ENCODE data around the gene FILIP1L. TPM values are rescaled to one million over a fixed set of nuclear protein-coding genes. Genes with fewer than 3 reads are reported as not detected.

FILIP1L gene
- total and polyA plus RNA-seq, 2 of the 8 experiments (the other 6 are each of a cell fraction or from before 2014, with no cell fraction given): 0.06 to 0.09 TPM

DNA sequence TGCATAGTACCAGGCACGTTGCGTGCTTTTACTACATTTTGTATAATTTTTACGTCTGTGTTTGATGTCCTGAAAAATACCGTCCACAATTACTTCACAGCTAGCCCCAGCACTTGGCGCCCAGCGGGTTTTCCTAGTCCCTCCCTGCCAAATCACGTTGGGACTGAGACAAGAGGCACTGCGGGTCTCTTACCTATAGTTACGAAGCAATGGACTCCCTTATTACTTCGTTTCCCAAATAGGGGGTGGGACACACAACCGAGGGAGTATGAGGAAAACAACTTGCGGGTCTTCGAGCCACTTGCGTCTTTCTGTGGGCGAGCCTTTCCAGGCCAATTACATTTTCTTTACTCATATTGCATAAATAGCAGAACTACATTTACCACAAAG, 297.3 kb downstream of the FILIP1L start:
- Histone ChIP-seq H3K4ac (replicated peaks; ENCODE audit: insufficient read length, low read depth, low read length) (no peak overlapping the region), H3K4me3 (ENCODE audit: extremely low read depth in 1 of 4, insufficient read depth in 2 of 4, low read depth in 3 of 4, low read length in 4 of 4) (peak overlapping the region; percentile 79 to 94 (median 88)), H2BK120ac (replicated peaks; ENCODE audit: low read depth, low read length) (no peak overlapping the region), H4K20me1 (replicated peaks in 1 of 2; ENCODE audit: control insufficient read depth in 1 of 2, insufficient read depth in 2 of 2, low read length in 2 of 2) (no peaks in the 10 kb centered on the region), H3K4me1 (replicated peaks in 1 of 4; ENCODE audit: control insufficient read depth in 3 of 4, insufficient read depth in 4 of 4, low read length in 3 of 4) (peaks cover 0 to 5% (median 0%) of the 10 kb centered on the region in 4 experiments; a peak in 2 of 7 replicates), H3K14ac (ENCODE audit: insufficient read length) (no peak overlapping the region), H3K79me1 (ENCODE audit: low read depth, low read length) (peaks cover 4% of the 10 kb centered on the region), H4K5ac (ENCODE audit: insufficient read length, low read depth, low read length) (no peak overlapping the region), H3K36me3 (ENCODE audit: control insufficient read depth in 2 of 4, insufficient read depth in 4 of 4, low read length in 3 of 4) (no peaks in the 10 kb centered on the region), H3K18ac (ENCODE audit: extremely low read depth, low read length) (no peak overlapping the region), H3K56ac (replicated peaks; ENCODE audit: insufficient read length, low read depth, low read length) (no peak overlapping the region), H3K27me3 (replicated peaks in 1 of 4; ENCODE audit: control insufficient read depth in 3 of 4, extremely low read depth in 1 of 4, insufficient read depth in 3 of 4, low read length in 3 of 4) (no peaks in the 10 kb centered on the region; a peak in 1 of 7 replicates), H3K4me2 (ENCODE audit: insufficient read depth in 1 of 2, low read depth in 2 of 2, low read length in 2 of 2) (peak overlapping the region; percentile 73 to 85), H3K27ac (ENCODE audit: low read depth, low read length) (peak overlapping the region; percentile 80; the same call in 1 of the 2 replicates), H2BK12ac (ENCODE audit: low read depth, low read length) (no peak overlapping the region), H4K8ac (ENCODE audit: extremely low read depth, insufficient read depth, low read length) (peak overlapping the region; percentile 72; the same call in 1 of the 2 replicates), H3K79me2 (ENCODE audit: control insufficient read depth in 1 of 2, insufficient read depth in 2 of 2, low read length in 2 of 2) (peaks cover 0 to 26% of the 10 kb centered on the region in 2 experiments; a peak in 2 of 4 replicates), H4K91ac (replicated peaks; ENCODE audit: insufficient read length, low read length) (no peak overlapping the region), H2BK15ac (ENCODE audit: low read length) (no peak overlapping the region), H3K9ac (replicated peaks in 1 of 4; ENCODE audit: extremely low read depth in 1 of 4, low read depth in 3 of 4, low read length in 3 of 4) (peak overlapping the region; percentile 73 to 90 (median 86)), H2AFZ (ENCODE audit: low read length) (peak overlapping the region; percentile 87), H3K23ac (ENCODE audit: insufficient read length) (no peak overlapping the region), H3K23me2 (ENCODE audit: low read depth, low read length) (peaks cover 12% of the 10 kb centered on the region), H3K9me3 (ENCODE audit: insufficient read depth in 2 of 2, low read depth in 1 of 2, low read length in 1 of 2) (no peaks in the 10 kb centered on the region), H2BK20ac (ENCODE audit: low read length) (no peak overlapping the region), H2BK5ac (ENCODE audit: low read depth, low read length) (no peak overlapping the region), H2AK5ac (ENCODE audit: low read depth, low read length) (no peak overlapping the region; the same call in 1 of the 2 replicates)
- 6% methylated on average over 14 of the region's 15 CpGs; no CpG with 5 or more reads in 1 of the 2 experiments for WGBS, 2 experiments (ENCODE audit: extremely low coverage in 1 of 2, insufficient coverage in 1 of 2, insufficient read length in 1 of 2, insufficient replicate concordance in 2 of 2, low coverage in 1 of 2, low lambda C conversion rate in 2 of 2, missing lambda C conversion rate in 1 of 2)
- TF ChIP-seq POU5F1 (IDR thresholded peaks at IDR 0.05; ENCODE audit: low read depth, low read length): no peak
- TF ChIP-seq EGR1 (IDR thresholded peaks at IDR 0.05; ENCODE audit: borderline replicate concordance, low read depth, low read length): no peak
- TF ChIP-seq PHF8 (conservative IDR thresholded peaks at IDR 0.05; ENCODE audit: low read depth, low read length): peak; percentile 30; the same call in 1 of the 2 replicates
- TF ChIP-seq JUND (IDR thresholded peaks at IDR 0.05; ENCODE audit: low read length): no peak
- TF ChIP-seq, protein P1, sequence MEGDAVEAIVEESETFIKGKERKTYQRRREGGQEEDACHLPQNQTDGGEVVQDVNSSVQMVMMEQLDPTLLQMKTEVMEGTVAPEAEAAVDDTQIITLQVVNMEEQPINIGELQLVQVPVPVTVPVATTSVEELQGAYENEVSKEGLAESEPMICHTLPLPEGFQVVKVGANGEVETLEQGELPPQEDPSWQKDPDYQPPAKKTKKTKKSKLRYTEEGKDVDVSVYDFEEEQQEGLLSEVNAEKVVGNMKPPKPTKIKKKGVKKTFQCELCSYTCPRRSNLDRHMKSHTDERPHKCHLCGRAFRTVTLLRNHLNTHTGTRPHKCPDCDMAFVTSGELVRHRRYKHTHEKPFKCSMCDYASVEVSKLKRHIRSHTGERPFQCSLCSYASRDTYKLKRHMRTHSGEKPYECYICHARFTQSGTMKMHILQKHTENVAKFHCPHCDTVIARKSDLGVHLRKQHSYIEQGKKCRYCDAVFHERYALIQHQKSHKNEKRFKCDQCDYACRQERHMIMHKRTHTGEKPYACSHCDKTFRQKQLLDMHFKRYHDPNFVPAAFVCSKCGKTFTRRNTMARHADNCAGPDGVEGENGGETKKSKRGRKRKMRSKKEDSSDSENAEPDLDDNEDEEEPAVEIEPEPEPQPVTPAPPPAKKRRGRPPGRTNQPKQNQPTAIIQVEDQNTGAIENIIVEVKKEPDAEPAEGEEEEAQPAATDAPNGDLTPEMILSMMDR (IDR thresholded peaks at IDR 0.05; ENCODE audit: control extremely low read depth in 1 of 3, insufficient read depth in 1 of 3, low read depth in 1 of 3, low read length in 3 of 3): no peak
- ChIA-PET CTCF (ENCODE audit: partially characterized antibody) (interaction anchor here (0.6 to 3.0 kb wide), 3 partner anchors 8 to 292 kb away, joined by 3 to 9 read pairs (median 5); no protein-coding TSS in a partner anchor), POLR2A (ENCODE audit: partially characterized antibody) (interaction anchor here (0.8 to 1.3 kb wide), 2 partner anchors 271 to 443 kb away, joined by 3 to 4 read pairs; partner anchors contain the start of gene TBC1D23)
- DNase-seq (ENCODE audit: low read depth in 1 of 2, low spot score in 2 of 2) (peak in 1 of 2 experiments; percentile 51), FAIRE-seq (no peak)

All from H1 (cell line).